Measurements from ENCODE around the gene DICER1.
"Not testable (repeated sequence)": the region's sequence is repeated elsewhere in the genome, so short reads cannot be mapped to it uniquely, and the experiment has no call there.

GRCh38 chr14:95138455-95138854 lies 18.9 kb downstream of the DICER1 start:
- not testable (repeated sequence) for TF ChIP-seq CTCF (conservative IDR thresholded peaks at IDR 0.05; ENCODE audit: low read length); EZH2phosphoT487 (IDR thresholded peaks at IDR 0.05; ENCODE audit: borderline replicate concordance)

Data from Loucy (cell line).